ENCODE data around the gene TIGD1. TPM values are rescaled to one million over a fixed set of nuclear protein-coding genes. Genes with fewer than 3 reads are reported as not detected.

Gene TIGD1
- total and polyA plus RNA-seq, 2 of the 13 experiments (the other 11 are each of a cell fraction or from before 2014, with no cell fraction given), result 3.5 to 9.5 TPM

- TF ChIP-seq UBTF (CRISPR knock-in tag; IDR thresholded peaks at IDR 0.05), result no peak
- TF ChIP-seq ZBTB14 (CRISPR knock-in tag; IDR thresholded peaks at IDR 0.05), result no peak
- TF ChIP-seq NFRKB (IDR thresholded peaks at IDR 0.05), result no peak
- no peak for TF ChIP-seq E2F1 (CRISPR knock-in tag; IDR thresholded peaks at IDR 0.05)
- TF ChIP-seq ZNF670 (CRISPR knock-in tag; IDR thresholded peaks at IDR 0.05; ENCODE audit: borderline replicate concordance), result no peak
- TF ChIP-seq ZNF784 (CRISPR knock-in tag; IDR thresholded peaks at IDR 0.05; ENCODE audit: borderline replicate concordance), result no peak
- TF ChIP-seq ZNF441 (CRISPR knock-in tag; IDR thresholded peaks at IDR 0.05; ENCODE audit: borderline replicate concordance), result no peak
- TF ChIP-seq CHD2 (IDR thresholded peaks at IDR 0.05; ENCODE audit: low read depth, low read length), result no peak
- TF ChIP-seq REL (CRISPR knock-in tag; conservative IDR thresholded peaks at IDR 0.05), result no peak
- TF ChIP-seq ZNF816 (CRISPR knock-in tag; IDR thresholded peaks at IDR 0.05; ENCODE audit: borderline replicate concordance), result no peak
- no peak for TF ChIP-seq RARG (CRISPR knock-in tag; IDR thresholded peaks at IDR 0.05; ENCODE audit: low read depth)
- no peak for TF ChIP-seq SMARCC2 (IDR thresholded peaks at IDR 0.05)
- TF ChIP-seq ZNF121 (CRISPR knock-in tag; IDR thresholded peaks at IDR 0.05), result no peak
- no peak for TF ChIP-seq TBX3 (IDR thresholded peaks at IDR 0.05; ENCODE audit: borderline replicate concordance)
- TF ChIP-seq HNF4A (CRISPR knock-in tag; IDR thresholded peaks at IDR 0.05), result no peak
- TF ChIP-seq ZNF383 (CRISPR knock-in tag; IDR thresholded peaks at IDR 0.05; ENCODE audit: borderline replicate concordance), result no peak
- TF ChIP-seq ZBTB38 (CRISPR knock-in tag; IDR thresholded peaks at IDR 0.05), result 0 out of 2 replicates have a peak, but pooled peaks have one; percentile 20
- TF ChIP-seq NFYC (CRISPR knock-in tag; IDR thresholded peaks at IDR 0.05), result no peak
- peak; percentile 25; the same call in 1 of the 2 replicates for TF ChIP-seq RBFOX2 (IDR thresholded peaks at IDR 0.05; ENCODE audit: low read depth, low read length)
- no peak for TF ChIP-seq MAF1 (CRISPR knock-in tag; IDR thresholded peaks at IDR 0.05; ENCODE audit: borderline replicate concordance)
- TF ChIP-seq THAP11 (CRISPR knock-in tag; IDR thresholded peaks at IDR 0.05), result no peak
- TF ChIP-seq JDP2 (CRISPR knock-in tag; IDR thresholded peaks at IDR 0.05; ENCODE audit: borderline replicate concordance), result no peak
- TF ChIP-seq RBM22 (optimal IDR thresholded peaks at IDR 0.05; ENCODE audit: low read length), result peak; percentile 16
- TF ChIP-seq ZNF207 (IDR thresholded peaks at IDR 0.05; ENCODE audit: borderline replicate concordance), result no peak
- no peak for TF ChIP-seq FOXJ3 (CRISPR knock-in tag; IDR thresholded peaks at IDR 0.05; ENCODE audit: borderline replicate concordance)
Measured at GRCh38 chr2:232543928-232544631, 6.3 kb downstream of the TIGD1 start (continued).
